Inflammatory macrophage treated with lipopolysaccharide for 4 hours (primary cell): ENCODE data around the gene KIAA1958.
"Not testable (repeated sequence)": the region's sequence is repeated elsewhere in the genome, so short reads cannot be mapped to it uniquely, and the experiment has no call there.

Experiments
- DNase-seq: peaks from one replicate; pipeline ENCODE4 v3.0.0-alpha.2; 2020

Gene KIAA1958

DNA sequence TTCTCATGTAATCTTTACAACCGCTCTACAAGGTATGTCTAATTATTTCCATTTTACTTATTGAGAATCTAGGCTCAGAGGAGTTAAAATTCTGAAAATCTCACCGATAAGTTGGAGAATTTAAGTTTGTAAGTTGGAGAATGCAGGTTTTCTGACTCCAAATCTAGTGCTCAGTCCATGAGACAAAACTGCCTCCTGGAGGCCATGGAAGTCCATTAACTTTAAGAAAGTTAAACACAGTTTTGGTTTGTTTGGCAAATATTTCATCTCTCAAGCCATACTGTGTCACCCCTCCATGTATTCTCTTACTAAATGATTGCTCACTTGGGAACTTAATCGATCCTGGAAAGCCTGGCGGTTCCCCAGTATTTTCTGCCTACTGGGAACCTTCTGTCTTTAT is 178.7 kb downstream of the KIAA1958 start:
- peak; percentile 4 for DNase-seq

DNA sequence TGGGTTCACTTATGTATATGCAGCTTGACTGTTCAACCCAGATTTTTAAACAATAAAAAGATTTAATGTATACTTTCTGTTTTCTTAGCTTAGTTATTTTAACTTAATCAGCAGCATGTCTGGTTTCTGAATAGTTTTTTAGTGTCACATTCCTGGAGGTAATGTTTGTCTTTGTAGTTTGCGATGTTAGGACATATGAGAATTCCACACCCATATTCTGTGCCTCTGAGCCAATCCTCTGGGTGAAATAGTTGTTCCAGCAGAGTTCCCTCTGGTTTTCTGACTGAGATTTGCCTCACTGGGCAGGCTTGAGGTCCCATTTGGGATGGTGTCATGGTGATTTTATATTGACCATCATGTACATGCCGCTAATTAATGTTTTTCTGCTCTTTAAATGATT is 182.7 kb downstream of the KIAA1958 start:
- DNase-seq: no peak

DNA sequence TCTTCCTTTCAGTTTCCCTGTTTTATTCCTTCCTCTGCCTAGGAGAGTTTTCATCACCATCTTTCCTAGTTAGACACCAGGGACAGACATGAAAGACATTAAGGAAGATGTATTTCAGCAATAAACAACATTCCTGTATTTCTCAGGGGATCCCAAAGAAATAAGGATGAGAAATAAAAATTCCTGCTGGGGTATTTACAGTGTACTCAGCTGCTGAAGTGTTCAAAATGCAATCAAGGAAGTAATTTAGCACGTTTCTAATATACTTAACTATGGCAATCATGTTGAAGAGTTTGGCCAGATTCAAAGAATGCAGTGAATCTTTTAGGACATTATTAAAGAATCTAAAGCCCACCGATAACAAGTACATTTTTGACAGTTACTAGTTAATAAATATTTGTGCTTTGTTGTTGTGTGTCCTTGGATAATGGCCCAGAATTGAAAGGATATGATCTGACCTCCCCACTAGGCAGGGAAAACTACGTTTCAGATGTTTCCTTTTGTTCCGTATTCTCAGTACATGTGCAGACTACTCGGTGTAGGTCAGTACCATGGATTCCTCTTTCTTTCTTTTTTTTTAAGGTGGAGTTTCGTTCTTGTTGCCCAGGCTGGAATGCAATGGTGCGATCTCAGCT is 184.5 kb downstream of the KIAA1958 start:
- no peak for DNase-seq

DNA sequence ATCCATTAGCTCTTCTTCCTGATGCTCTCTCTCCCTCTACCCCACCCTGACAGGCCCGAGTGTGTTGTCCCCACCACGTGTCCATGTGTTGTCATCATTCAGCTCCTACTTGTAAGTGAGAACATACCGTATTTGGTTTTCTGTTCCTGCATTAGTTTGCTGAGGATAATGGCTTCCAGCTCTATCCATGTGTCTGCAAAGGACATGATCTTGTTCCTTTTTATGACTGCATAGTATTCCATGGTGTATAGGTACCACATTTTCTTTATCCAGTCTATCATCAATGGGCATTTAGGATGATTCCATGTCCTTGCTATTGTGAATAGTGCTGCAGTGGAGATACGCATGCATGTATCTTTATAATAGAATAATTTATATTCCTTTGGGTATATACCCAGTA is 186.6 kb downstream of the KIAA1958 start:
- DNase-seq: not testable (repeated sequence)

DNA sequence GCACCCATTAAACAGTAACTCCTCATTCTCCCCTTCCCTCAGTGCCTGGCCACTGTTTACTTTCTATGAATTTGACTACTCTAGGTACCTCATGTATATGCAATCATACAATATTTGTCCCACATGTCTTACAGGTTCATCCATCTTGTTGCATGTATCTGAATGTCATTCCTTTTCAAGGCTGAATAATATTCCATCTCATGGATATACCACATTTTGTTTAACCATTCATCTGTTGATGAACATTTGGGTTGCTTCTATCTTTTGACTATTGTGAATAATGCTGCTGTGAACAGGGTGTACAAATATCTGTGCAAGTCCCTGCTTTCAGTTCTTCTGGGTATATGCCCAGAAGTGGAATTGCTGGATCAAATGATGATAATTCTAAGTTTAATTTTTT is 190.4 kb downstream of the KIAA1958 start:
- DNase-seq: no peak

DNA sequence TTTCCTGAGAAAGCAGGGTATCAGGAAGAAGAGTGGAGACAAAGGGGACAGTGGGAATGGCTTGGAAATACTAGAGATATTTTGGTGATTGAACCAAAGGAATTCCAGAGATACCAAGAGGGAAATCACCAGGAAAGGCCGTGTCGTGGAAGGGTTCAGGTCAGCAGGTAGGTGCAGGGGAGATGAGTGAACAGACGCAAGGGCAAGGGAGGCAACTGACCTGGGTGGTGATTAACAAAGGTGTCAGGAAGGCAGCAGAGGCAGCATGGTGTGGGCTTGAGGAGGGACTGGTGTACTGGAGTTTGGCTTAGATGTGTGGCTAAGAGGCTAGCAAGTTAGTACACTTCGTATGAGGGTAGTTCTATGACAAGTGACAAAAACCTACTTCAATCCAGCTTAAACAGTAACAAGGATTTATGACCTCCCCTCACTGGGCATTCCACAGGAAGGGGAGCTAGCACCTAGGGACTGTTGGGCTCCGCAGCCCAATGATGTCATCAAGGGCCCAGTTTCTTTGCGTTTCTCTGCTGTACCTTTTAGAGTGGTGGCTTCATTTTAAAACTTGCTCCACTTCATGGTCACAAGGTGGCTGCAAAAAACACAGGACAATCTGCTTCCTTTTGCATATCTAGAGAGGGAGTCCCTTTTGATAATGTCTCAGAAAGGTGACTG is 194.2 kb downstream of the KIAA1958 start:
- DNase-seq: no peak

DNA sequence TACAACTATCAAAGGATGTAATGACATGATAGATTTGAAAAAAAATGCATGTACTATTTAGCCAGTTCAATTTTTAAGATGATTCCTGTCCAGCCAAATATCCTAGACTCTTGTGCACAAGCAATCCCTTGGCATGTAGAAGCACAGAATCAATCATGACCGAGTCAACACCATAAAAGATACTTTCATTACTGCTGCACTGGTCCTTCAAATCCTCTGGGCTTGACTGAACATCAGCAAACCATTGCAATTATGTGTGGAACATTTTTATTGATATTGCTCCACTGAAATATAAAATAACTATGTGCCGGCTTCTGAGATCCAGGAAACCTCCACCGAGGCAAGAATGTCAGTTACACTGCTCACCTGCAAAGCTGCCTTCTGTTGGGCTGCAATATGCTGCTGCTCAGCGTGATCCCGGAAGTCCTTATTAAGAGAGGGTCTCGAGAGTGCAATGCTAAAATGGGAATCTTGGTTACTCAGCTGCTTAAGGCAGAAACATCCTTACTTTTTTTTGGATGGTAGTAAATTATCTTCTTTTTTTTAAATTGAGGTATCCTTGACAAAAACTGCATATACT is 202.6 kb downstream of the KIAA1958 start:
- no peak for DNase-seq

DNA sequence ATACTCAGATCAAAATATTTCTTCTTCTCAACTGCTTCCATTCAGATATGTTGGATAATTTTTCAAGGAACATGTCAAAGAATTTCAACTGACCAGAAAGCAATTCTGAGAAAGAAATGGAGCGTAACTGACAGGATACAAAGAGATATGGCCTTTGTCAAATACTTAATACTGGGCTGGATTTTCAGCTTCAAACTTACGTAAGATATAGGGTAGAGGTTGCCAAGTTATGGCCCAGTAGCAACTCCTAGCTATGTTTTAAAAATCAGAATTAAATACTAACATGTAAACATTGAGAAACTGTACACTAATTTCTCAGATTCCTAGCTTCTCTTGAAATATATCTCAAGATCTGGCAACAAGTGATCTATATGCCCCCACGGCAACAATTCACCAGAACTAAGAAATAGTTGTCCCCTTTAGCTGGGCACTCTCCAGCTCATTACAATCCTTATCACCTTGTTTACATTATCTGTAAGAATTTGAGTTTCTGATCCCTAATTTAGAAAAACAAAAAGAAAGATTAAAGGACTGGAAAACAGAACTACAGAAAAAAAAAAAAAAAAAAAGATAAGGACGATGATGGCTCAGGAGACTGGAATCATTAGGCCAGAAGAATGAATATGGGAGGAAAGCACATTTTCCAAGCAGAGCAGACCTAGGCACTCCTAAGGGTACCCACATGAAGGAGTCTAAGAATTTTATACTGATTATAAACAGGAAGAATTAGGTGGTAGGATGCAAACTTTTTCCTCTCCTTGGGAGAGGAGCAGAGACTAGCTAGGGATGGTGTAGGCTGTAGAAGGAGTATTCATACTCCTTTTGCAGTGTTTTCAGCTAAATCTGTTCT is 208.3 kb downstream of the KIAA1958 start:
- no peak for DNase-seq

DNA sequence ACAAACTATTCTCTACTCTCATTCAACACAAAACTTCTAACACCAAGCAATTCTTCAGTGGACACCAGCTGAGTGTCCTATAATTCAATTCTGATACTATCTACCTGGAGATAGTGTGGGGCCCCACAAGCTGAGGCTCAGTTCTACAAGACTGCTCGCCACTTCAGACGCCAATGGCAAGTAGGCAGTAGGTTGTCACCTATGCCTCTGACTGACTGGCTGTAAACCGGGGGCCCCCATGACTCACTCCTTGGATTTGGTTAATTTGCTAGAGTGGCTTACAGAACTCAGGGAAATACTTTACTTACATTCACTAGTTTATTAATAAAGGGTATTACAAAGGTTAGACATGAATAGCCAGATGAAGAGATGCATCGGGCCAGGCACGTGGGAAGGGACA is 209.8 kb downstream of the KIAA1958 start:
- DNase-seq: no peak

DNA sequence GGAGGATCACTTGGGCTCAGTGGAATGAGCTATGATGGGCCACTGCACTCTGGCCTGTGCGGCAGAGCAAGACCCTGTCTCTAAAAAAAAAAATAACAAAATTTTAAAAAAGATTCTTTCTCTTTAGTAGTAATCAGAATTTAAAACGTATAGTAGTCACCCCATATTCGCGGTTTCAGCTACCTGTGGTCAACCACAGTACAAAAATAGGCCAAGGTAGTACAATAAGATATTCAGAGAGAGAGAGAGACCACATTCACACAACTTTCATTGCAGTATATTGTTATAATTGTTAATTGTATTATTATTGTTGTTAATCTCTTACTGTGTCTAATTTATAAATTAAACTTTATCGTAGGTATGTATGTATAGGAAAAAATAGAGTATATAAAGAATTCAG is 212.6 kb downstream of the KIAA1958 start:
- no peak for DNase-seq

DNA sequence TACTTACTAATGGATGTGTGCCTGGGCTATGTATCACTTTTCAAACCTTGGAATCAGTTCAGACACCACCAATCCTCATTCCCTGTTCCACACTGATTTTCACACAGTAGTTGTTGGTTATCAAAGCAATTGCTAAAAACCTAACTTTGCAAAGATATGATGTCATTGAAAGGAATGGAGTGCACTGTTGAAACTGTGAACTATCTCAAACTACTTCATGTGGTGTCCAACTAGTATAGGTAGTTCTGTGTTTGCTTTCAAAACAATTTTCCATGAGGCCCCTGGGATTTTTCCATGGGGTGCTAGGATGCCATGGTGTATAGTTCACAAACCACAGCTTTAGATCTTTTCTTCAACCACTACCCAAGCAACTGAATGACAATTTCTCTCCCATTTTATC is 213.5 kb downstream of the KIAA1958 start:
- DNase-seq: no peak

DNA sequence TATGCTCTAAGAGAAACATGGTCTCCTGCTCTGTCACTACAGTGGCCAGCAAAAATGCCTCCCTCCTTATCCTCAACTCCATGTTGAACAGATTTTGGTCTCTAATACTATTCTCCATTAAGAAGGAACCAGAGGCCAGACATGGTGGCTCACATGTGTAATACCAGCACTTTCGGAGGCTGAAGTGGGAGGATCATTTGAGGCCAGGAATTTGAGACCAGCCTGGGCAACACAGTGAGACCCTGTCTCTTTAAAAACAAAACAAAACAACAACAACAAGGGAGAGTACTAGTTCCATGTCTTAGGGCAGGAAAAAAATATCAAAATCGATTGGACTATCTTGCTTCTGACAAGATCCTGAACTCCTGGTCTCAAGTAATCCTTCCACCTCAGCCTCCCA is 216.7 kb downstream of the KIAA1958 start:
- no peak for DNase-seq

DNA sequence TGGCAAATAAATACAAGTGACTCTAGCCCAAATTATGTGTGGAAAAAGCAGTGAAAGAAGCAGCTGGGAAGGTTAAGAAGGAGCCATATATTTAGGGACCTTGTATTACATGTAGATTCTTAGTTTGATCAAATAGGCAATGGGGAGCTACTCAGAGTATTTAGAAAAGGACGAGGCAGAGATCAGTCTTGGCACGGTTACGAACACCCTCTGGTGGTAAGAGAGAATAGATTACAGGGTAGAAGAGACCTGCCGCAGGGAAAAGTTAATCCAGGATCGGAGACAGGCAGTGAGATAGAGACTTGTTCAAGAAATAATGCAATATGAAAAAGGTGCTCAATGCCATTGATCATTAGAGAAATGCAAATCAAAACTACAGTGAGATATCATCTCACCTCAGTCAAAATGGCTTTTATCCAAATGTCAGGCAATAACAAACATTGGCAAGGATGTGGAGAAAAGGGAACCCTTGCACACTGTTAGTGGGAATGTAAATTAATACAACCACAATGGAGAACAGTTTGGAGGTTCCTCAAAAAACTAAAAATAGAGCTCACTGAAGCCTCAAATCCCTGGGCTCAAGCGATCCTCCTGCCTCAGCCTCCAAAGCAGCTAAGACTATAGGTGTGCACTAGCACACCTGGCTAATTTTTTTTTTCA is 219.3 kb downstream of the KIAA1958 start:
- DNase-seq: no peak

DNA sequence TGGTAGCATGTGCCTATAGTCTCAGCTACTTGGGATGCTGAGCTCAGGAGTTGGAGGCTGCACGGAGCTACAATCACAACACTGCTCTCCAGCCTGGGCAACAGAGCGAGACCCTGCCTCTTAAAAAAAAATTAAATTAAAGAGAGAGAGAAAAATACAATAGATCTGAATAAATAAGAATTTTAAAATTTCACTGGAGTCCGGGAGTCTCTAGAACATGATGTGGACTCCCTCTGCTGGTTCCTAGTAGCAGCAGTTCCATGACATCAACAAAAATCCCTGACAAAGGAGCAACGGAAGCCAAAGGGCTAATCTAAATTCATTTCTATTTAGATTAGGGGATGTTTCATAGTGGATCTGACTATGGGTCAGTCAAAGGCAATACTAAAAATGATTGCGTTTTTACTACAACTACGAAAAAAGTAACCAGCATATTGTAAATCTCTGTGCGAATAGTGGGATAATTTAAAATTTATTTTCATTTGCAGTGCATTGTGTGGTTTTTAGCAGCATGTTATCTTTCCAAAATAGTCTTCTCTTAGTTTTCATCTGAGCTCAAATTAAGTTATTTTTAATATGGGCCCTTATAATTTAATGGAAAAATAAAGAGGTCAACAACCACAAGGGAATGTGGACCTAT is 224.5 kb downstream of the KIAA1958 start:
- DNase-seq: peak; percentile 33

DNA sequence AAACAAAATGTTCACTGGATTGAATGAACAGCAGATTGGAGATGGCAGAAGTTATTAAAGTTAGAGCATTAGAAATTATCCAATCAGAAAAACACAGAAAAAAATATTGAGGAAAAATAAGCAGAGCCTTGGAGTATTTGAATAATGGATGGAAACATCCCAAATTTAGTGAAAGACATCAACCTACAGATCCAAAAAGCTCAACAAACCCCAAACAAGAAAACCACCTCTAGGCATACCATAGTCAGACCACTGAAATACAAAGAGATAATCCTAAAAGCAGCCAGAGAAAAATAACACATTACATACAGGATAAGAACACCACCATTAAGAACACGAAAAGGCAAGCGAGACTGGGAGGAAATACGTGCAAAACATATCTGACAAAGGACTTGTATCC is 226.1 kb downstream of the KIAA1958 start:
- DNase-seq: no peak

DNA sequence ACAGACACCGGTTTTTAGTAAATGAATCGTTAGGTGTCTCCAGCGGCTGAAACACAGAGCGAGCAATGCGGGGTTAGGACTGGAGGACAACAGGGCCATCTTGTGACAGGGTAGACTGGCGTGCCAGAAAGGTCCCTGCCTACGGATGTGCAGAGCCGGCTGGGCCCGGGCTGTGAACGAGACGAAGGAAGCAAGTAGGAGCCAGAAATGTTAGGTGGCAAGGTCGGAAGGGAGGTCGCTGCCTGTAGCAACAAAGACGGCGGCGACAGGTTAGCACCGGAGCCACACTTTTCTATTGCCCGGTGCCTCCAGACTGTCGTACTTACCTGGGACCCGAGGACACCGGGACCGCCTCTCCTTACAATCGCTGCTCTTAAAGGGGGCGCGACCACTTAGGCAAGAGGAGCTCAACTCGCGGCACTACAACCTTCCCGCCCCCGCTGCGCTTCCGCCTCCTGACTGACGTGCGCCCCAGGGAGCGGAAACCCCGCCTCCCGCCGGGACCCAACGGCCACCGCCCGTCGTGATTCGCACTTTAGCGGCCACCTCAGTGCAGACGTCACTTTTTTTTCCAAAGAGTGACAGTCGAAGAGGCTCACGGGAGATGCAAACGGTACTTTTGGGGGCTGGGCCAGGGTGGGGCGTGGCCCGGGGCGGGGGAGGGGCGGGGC is 231.2 kb downstream of the KIAA1958 start, which contains the start of gene INIP:
Gene INIP, minus strand, starts transcription at position 457 of the 671 bp plus-strand sequence. CDS start 1,632 bp downstream, outside the sequence.
- DNase-seq: peak; percentile 98
